Adrenal gland (tissue), 12 donors: Measurements from ENCODE around the gene DCBLD1. TPM values are rescaled to one million over a fixed set of nuclear protein-coding genes. Genes with fewer than 3 reads are reported as not detected.

ENCODE experiments used
- polyA plus RNA-seq, 3 donors: library from polyadenylated mRNA; stranded (reverse); fragments of 200-250 nt in 2 of 3; fragments of 350-450 nt in 1 of 3; fragmentation: Illumina TruSeq in 1 of 3; extraction: RNeasy Lipid Tissue Mini Kit (QIAGEN cat#74804) in 1 of 3; gene quantifications; one replicate each; pipeline ENCODE4 v1.2.3, GENCODE V29; 2013 to 2014
- small RNA-seq, 2 donors: library from RNA; depleted of rRNA; stranded (forward); fragments of <200 nt; gene quantifications; one replicate each; pipeline ENCODE3, GENCODE V24; 2016
- total RNA-seq, 9 donors: library from RNA; depleted of rRNA in 4 of 9; stranded (reverse); fragments of >200 nt in 4 of 9; fragments of 120-200 nt in 1 of 9; fragmentation: NEBNext Ultra II Directional in 1 of 9; extraction: Animal tissue kit (Norgen Biotek cat#: 25700) in 1 of 9; gene quantifications; one replicate each; pipeline versions ENCODE4 v1.1.0 to v1.2.4, GENCODE V29; 2013 to 2023
- donor health status: healthy with polysubstance abuse.
- donor health status: Bipolar disorder and iron deficiency.
- donor health status: DM: yes; HTN: yes; CAD: no.
- donor health status: DM: no; HTN: no; CAD: no.
- donor health status: DM: no; HTN: no; CAD: no.
- donor health status: DM: yes; HTN: yes; CAD: no.

DCBLD1 gene
- total and polyA plus RNA-seq, 12 donors, result 4.2 to 17.1 (median 6.6) TPM

Small RNA genes lying within 50 kb of the gene (small RNA-seq; reads per million reads assigned to genes)
- gene RNU6-253P, result 0 reads per million in 2 donors

Other genes with a start within 250 kb of the DCBLD1 start
- not detected for gene VGLL2, start 217.1 kb upstream of the DCBLD1 start, total RNA-seq
- not detected for gene VGLL2, start 217.1 kb upstream of the DCBLD1 start, polyA plus RNA-seq
- gene ROS1, start 56.7 kb upstream of the DCBLD1 start, total RNA-seq, result under 1 TPM in 3 of 9 donors, not detected in 6; under 0.01 to 0.11 (median 0.08) TPM
- gene ROS1, start 56.7 kb upstream of the DCBLD1 start, polyA plus RNA-seq, result not detected
- 10 to 100 TPM; 13.9 to 35.3 (median 19.8) TPM for gene GOPC, start 119.8 kb downstream of the DCBLD1 start, total RNA-seq
- gene GOPC, start 119.8 kb downstream of the DCBLD1 start, polyA plus RNA-seq, result 10 to 100 TPM; 12.3 to 30.6 (median 23.1) TPM
- 10 to 100 TPM; 13.9 to 55.1 (median 19.0) TPM for gene NUS1, start 192.8 kb downstream of the DCBLD1 start, total RNA-seq
- 10 to 100 TPM; 11.0 to 71.7 (median 11.7) TPM for gene NUS1, start 192.8 kb downstream of the DCBLD1 start, polyA plus RNA-seq